Transverse colon (tissue), 4 donors: ENCODE data around the gene PDE1C. TPM values are rescaled to one million over a fixed set of nuclear protein-coding genes. Genes with fewer than 3 reads are reported as not detected.

Source experiments
- DNase-seq: peaks from one replicate; pipeline ENCODE4 v3.0.0-alpha.2; 2019
- H3K27ac ChIP-seq, 4 donors: fragments of 200-600 bp; sonication (generic); 2 replicates each; pipeline ENCODE4 v1.5.1; 2016 to 2018; ENCODE audit warnings: inconsistent platforms in 4 of 4
- H3K27me3 ChIP-seq: fragments of 200-600 bp; sonication (generic); 2 replicates; pipeline ENCODE4 v1.5.1; 2017; ENCODE audit warnings: inconsistent platforms
- H3K36me3 ChIP-seq, 4 donors: fragments of 200-600 bp; sonication (generic); 2 replicates each; pipeline ENCODE4 v1.5.1; 2017 to 2019; ENCODE audit warnings: inconsistent platforms in 4 of 4
- H3K4me1 ChIP-seq, 4 donors: fragments of 200-600 bp; sonication (generic); 2 replicates each; pipeline ENCODE4 v1.5.1; 2017 to 2020; ENCODE audit warnings: inconsistent platforms in 4 of 4
- H3K4me3 ChIP-seq, 4 donors: fragments of 200-600 bp; sonication (generic); 1 replicate in 1 of 4; 2 replicates in 3 of 4; pipeline versions ENCODE4 v1.5.1 to v1.6.1; 2017 to 2019; ENCODE audit warnings: inconsistent platforms in 4 of 4
- H3K9me3 ChIP-seq, 2 donors: fragments of 200-600 bp; sonication (generic); 2 replicates each; pipeline ENCODE4 v1.5.1; 2017 to 2019; ENCODE audit warnings: inconsistent platforms in 2 of 2
- EP300 ChIP-seq: sonication (generic); formaldehyde crosslinking; IDR thresholded peaks from one replicate; pipeline ENCODE4 v1.6.1; 2017; ENCODE audit warnings: antibody characterized with exemption, low read depth
- POLR2A ChIP-seq: fragments of 450-650 bp; IDR thresholded peaks from one replicate; pipeline ENCODE4 v1.6.1; 2016; ENCODE audit warnings: antibody characterized with exemption, mild to moderate bottlenecking, moderate library complexity
- POLR2AphosphoS5 ChIP-seq, 3 donors: sonication (generic); formaldehyde crosslinking; IDR thresholded peaks; one replicate each; pipeline ENCODE4 v1.6.1; 2016; ENCODE audit warnings: antibody characterized with exemption in 3 of 3
- WGBS, 2 donors: methylation state at CpG; one replicate each; pipeline ENCODE4 v1.1.5; 2018; ENCODE audit warnings: low coverage in 1 of 2; 5-methylcytosine and 5-hydroxymethylcytosine counted together
- in situ Hi-C, 4 donors: fragments of 200-750 bp; cut with MboI; loops; one replicate each; pipeline versions ENCODE4 v1.15.0 to v1.15.1; 2017; ENCODE audit warnings: low sequenced_read_pairs in 3 of 4, low pct_ligation_motif_present in 1 of 4, low pct_unique_long_range_greater_than_20kb in 1 of 4
- intact Hi-C: fragments of 100-400 bp; cut with DNase I; formaldehyde crosslinking; loops from one replicate; pipeline ENCODE4 v1.15.1; 2023; ENCODE audit warnings: low total_unique reads
- total RNA-seq, 4 donors: library from RNA; depleted of rRNA; stranded (reverse); fragments of >200 nt; gene quantifications; one replicate each; pipeline ENCODE4 v1.1.0, GENCODE V29; 2016
- TF ChIP-seq, protein P1 (sequence below), 5 experiments: fragments of 200-600 bp in 3 of 5; fragments of 450-650 bp in 2 of 5; sonication (generic) in 3 of 5; IDR thresholded peaks; 1 replicate in 2 of 5; 2 replicates in 3 of 5; pipeline ENCODE4 v1.5.1; 2016 to 2017; ENCODE audit warnings: antibody characterized with exemption in 5 of 5, inconsistent platforms in 3 of 5, mild to moderate bottlenecking in 2 of 5, moderate library complexity in 1 of 5

Gene PDE1C
- total RNA-seq, 4 donors from 2014 or later = 1.5 to 8.4 (median 2.9) TPM

DNA sequence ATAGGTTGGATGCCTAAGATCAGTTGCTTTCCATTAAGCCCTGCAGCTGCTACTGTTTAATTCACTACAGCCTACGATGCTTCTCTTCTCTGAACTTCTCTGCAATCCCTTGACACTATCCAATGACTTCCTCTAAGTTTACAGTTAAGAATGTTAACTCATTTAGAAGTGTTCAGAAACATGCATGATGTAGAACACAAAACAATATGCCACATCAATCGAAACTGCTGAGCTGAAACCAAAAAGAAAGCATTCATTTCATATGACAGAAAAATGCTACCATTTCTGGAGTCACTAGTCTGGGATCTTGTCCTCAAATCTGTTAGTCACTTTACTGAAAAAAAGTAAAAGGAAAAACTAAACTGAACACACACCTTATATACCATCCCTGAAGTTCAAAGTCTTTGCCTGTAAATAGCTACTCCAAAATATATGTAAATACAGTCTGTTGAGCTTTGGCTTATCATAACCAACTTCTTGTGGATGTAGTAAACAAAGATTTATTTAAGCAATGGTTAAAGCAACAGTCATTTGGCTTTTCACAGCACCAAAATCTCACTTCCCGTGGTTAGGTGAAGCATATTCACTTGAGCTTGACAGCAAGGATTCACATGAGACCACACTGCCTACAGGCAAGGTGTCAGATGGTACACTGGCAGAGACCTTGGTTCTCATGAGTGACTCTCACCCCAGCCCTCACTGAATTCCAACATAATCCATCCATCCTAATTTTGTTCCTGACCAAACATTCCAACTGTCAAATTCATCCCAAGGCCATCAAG lies 196.2 kb downstream of the PDE1C start:
- DNase-seq = no peak
- no peak overlapping the region for H3K4me3 ChIP-seq
- intact Hi-C loops (no loop called here), in situ Hi-C loops (no loop called here)
- 63 to 66% methylated on average over 3 of the region's 3 CpGs for WGBS, 2 donors
- H3K36me3 ChIP-seq = no peaks in the 10 kb centered on the region
- H3K27ac ChIP-seq = no peak overlapping the region
- no peaks in the 10 kb centered on the region for H3K9me3 ChIP-seq
- H3K4me1 ChIP-seq = peaks cover 0 to 4% (median 0%) of the 10 kb centered on the region in 4 donors
- H3K27me3 ChIP-seq = no peaks in the 10 kb centered on the region
- TF ChIP-seq POLR2AphosphoS5 (IDR thresholded peaks at IDR 0.05) = no peak
- TF ChIP-seq, protein P1, sequence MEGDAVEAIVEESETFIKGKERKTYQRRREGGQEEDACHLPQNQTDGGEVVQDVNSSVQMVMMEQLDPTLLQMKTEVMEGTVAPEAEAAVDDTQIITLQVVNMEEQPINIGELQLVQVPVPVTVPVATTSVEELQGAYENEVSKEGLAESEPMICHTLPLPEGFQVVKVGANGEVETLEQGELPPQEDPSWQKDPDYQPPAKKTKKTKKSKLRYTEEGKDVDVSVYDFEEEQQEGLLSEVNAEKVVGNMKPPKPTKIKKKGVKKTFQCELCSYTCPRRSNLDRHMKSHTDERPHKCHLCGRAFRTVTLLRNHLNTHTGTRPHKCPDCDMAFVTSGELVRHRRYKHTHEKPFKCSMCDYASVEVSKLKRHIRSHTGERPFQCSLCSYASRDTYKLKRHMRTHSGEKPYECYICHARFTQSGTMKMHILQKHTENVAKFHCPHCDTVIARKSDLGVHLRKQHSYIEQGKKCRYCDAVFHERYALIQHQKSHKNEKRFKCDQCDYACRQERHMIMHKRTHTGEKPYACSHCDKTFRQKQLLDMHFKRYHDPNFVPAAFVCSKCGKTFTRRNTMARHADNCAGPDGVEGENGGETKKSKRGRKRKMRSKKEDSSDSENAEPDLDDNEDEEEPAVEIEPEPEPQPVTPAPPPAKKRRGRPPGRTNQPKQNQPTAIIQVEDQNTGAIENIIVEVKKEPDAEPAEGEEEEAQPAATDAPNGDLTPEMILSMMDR (IDR thresholded peaks at IDR 0.05) = no peak
- TF ChIP-seq POLR2A = no peak
- TF ChIP-seq EP300 = no peak

DNA sequence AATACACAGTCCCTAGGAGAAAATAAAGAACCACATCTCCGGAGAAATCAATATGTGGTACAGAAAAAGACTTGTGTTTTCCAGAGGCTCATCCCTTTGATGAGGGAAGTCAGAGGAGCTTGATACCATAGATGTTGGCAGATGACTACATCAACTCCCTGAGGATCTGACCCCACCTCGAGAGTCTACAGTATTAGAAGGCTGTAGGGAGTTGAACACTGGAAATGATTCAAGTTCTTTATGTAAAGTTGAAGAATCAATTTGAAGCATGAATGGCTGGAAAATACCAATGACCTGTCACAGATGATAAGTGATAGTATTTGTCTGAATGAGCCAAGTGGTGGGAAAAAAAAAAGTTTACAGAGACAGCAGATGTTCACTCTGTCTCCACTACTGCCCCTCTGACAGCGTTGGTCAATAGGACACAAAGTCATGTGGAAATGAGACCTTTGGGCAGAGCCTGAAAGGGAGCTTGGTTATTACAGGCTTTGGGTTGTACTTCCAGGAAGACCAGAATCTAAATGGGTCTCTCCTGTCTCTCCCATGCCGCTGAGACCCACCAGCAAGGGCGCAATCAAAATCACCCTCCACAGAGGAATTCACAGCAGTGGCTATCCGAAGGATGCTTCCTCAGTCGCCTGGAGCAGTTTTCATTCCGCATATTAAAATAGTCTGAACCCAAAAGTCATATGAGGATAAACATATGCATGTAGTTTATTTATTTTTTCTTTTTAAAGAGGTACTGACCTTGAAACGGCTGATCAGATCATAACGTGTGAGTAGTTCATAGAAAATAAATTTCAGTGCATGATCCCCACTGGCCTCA lies 197.4 kb downstream of the PDE1C start:
- Histone ChIP-seq H3K27me3 (no peaks in the 10 kb centered on the region), H3K4me3 (no peak overlapping the region), H3K4me1 (peaks cover 0 to 4% (median 0%) of the 10 kb centered on the region in 4 donors), H3K27ac (no peak overlapping the region), H3K36me3 (no peaks in the 10 kb centered on the region), H3K9me3 (peaks cover 0 to 10% of the 10 kb centered on the region in 2 donors)
- intact Hi-C loops = no loop called here
- TF ChIP-seq POLR2A (no peak), POLR2AphosphoS5 (IDR thresholded peaks at IDR 0.05) (no peak), EP300 (no peak)
- TF ChIP-seq, protein P1 (IDR thresholded peaks at IDR 0.05) = no peak
- in situ Hi-C loops = no loop called here
- no peak for DNase-seq
- WGBS, 2 donors = 78 to 84% methylated on average over 8 to 10 of the region's 10 CpGs

GRCh38 chr7:31864646-31865045 lies 205.6 kb downstream of the PDE1C start:
- Histone ChIP-seq H3K4me1 (no peaks in the 10 kb centered on the region), H3K4me3 (no peak overlapping the region), H3K27ac (no peak overlapping the region), H3K27me3 (no peaks in the 10 kb centered on the region), H3K36me3 (no peaks in the 10 kb centered on the region), H3K9me3 (peaks cover 0 to 11% of the 10 kb centered on the region in 2 donors)
- in situ Hi-C loops = no loop called here
- no peak for DNase-seq
- intact Hi-C loops = no loop called here
- 84 to 89% methylated on average over 6 of the region's 6 CpGs for WGBS, 2 donors
- TF ChIP-seq, protein P1 (IDR thresholded peaks at IDR 0.05) = no peak
- TF ChIP-seq EP300 (no peak), POLR2AphosphoS5 (IDR thresholded peaks at IDR 0.05) (no peak)

- H3K36me3 ChIP-seq = no peaks in the 10 kb centered on the region
- no peak overlapping the region for H3K4me3 ChIP-seq
- no peak overlapping the region for H3K27ac ChIP-seq
- intact Hi-C loops (no loop called here), in situ Hi-C loops (no loop called here)
- DNase-seq = no peak
- H3K27me3 ChIP-seq = no peaks in the 10 kb centered on the region
- WGBS, 2 donors = 80 to 96% methylated on average over 1 of the region's 1 CpG
- H3K4me1 ChIP-seq = no peaks in the 10 kb centered on the region
- no peaks in the 10 kb centered on the region for H3K9me3 ChIP-seq
- TF ChIP-seq, protein P1 (IDR thresholded peaks at IDR 0.05) = no peak
- no peak for TF ChIP-seq POLR2AphosphoS5 (IDR thresholded peaks at IDR 0.05)
Observed at GRCh38 chr7:31860925-31861324, 209.3 kb downstream of the PDE1C start.
